IMR-90 (cell line): ENCODE data around the gene CASQ1. TPM values are rescaled to one million over a fixed set of nuclear protein-coding genes. Genes with fewer than 3 reads are reported as not detected.

Experiments
- ATAC-seq: fragments of 200-7000 bp; cut with Tn5 transposase; 2 replicates; pipeline ENCODE4 v1.9.1; 2020; ENCODE audit warnings: low read depth, mild to moderate bottlenecking, moderate library complexity
- BruUV-seq: library from RNA; stranded (reverse); fragments of 400-500 nt; replicated peaks from 2 replicates; lab custom pipeline; 2021; lab: Mats Ljungman, UMichigan
- CTCF ChIA-PET: fragments of 300-600 bp; formaldehyde crosslinking; extraction: SDS; loops from one replicate; lab custom pipeline; 2021; ENCODE audit warnings: antibody characterized with exemption; lab: Yijun Ruan, JAX
- POLR2A ChIA-PET: fragments of 300-600 bp; sonication (Branson Sonifier 250); formaldehyde crosslinking; loops from one replicate; lab custom pipeline; 2022; ENCODE audit warnings: antibody characterized with exemption; ENCODE audit not compliant: unreplicated experiment; lab: Charles Lee
- DNase-seq: peaks from one replicate; pipeline ENCODE4 v3.0.0; 2013
- H2AFZ ChIP-seq: replicated peaks from 2 replicates; pipeline ENCODE3; 2013; ENCODE audit warnings: low read length, mild to moderate bottlenecking; ENCODE audit not compliant: poor library complexity
- H2AK5ac ChIP-seq: 2 replicates; pipeline ENCODE4 v1.6.1; 2013; ENCODE audit warnings: low read depth, low read length, inconsistent platforms
- H2AK9ac ChIP-seq: replicated peaks from 2 replicates; pipeline ENCODE3; 2013; ENCODE audit warnings: mild to moderate bottlenecking, low read depth, low read length, moderate library complexity; ENCODE audit not compliant: poor library complexity
- H2BK120ac ChIP-seq: 2 replicates; pipeline ENCODE4 v1.6.1; 2013; ENCODE audit warnings: low read depth, low read length, inconsistent platforms
- H2BK15ac ChIP-seq: 3 replicates; pipeline ENCODE4 v1.6.1; 2013; ENCODE audit warnings: low read depth, low read length, inconsistent platforms
- H2BK20ac ChIP-seq: 2 replicates; pipeline ENCODE4 v1.6.1; 2013; ENCODE audit warnings: low read depth, mild to moderate bottlenecking, inconsistent platforms, low read length, moderate library complexity
- H2BK5ac ChIP-seq: 2 replicates; pipeline ENCODE4 v1.6.1; 2013; ENCODE audit warnings: mild to moderate bottlenecking, low read depth, low read length, inconsistent platforms; ENCODE audit not compliant: poor library complexity, severe bottlenecking
- H3K14ac ChIP-seq: replicated peaks from 2 replicates; pipeline ENCODE4 v1.6.1; 2013; ENCODE audit warnings: low read depth, low read length, inconsistent platforms
- H3K18ac ChIP-seq: 2 replicates; pipeline ENCODE4 v1.6.1; 2013; ENCODE audit warnings: low read depth, low read length, control low read depth
- H3K23ac ChIP-seq: 2 replicates; pipeline ENCODE4 v1.6.1; 2013; ENCODE audit warnings: low read depth, low read length, inconsistent platforms
- H3K27ac ChIP-seq: 2 replicates; pipeline ENCODE4 v1.5.1; 2013; ENCODE audit warnings: mild to moderate bottlenecking, control low read depth, low read length; ENCODE audit not compliant: insufficient read depth
- H3K27me3 ChIP-seq: 2 replicates; pipeline ENCODE4 v1.6.1; 2013; ENCODE audit warnings: low read length; ENCODE audit not compliant: control insufficient read depth, insufficient read depth
- H3K36me3 ChIP-seq: 2 replicates; pipeline ENCODE4 v1.6.1; 2013; ENCODE audit warnings: low read length, mixed read lengths; ENCODE audit not compliant: control insufficient read depth, insufficient read depth
- H3K4ac ChIP-seq: 2 replicates; pipeline ENCODE4 v1.6.1; 2013; ENCODE audit warnings: low read depth, low read length, inconsistent platforms
- H3K4me1 ChIP-seq: 2 replicates; pipeline ENCODE4 v1.6.1; 2013; ENCODE audit warnings: low read length, mixed read lengths; ENCODE audit not compliant: control insufficient read depth, insufficient read depth
- H3K4me2 ChIP-seq: 2 replicates; pipeline ENCODE4 v1.6.1; 2013; ENCODE audit warnings: low read depth, mild to moderate bottlenecking, control low read depth, low read length, moderate library complexity
- H3K4me3 ChIP-seq: 2 replicates; pipeline ENCODE4 v1.5.1; 2013; ENCODE audit warnings: low read depth, mild to moderate bottlenecking, control low read depth, low read length, moderate library complexity; ENCODE audit not compliant: insufficient read depth
- H3K56ac ChIP-seq: 2 replicates; pipeline ENCODE4 v1.6.1; 2013; ENCODE audit warnings: low read length, inconsistent platforms; ENCODE audit not compliant: insufficient read depth; ENCODE audit errors: extremely low read depth
- H3K79me1 ChIP-seq, 2 experiments: 2 replicates each; pipeline ENCODE4 v1.6.1; 2013; ENCODE audit warnings: low read length in 2 of 2, inconsistent platforms in 1 of 2, low read depth in 1 of 2
- H3K9ac ChIP-seq: 2 replicates; pipeline ENCODE4 v1.6.1; 2013; ENCODE audit warnings: low read depth, low read length, control low read depth
- H3K9me1 ChIP-seq: 2 replicates; pipeline ENCODE4 v1.6.1; 2013; ENCODE audit warnings: low read length, inconsistent platforms; ENCODE audit not compliant: insufficient read depth
- H3K9me3 ChIP-seq: 2 replicates; pipeline ENCODE4 v1.6.1; 2013; ENCODE audit warnings: low read length; ENCODE audit not compliant: control insufficient read depth, insufficient read depth
- H4K20me1 ChIP-seq: 2 replicates; pipeline ENCODE4 v1.6.1; 2013; ENCODE audit warnings: low read length, inconsistent platforms; ENCODE audit not compliant: insufficient read depth
- H4K5ac ChIP-seq: 2 replicates; pipeline ENCODE4 v1.6.1; 2013; ENCODE audit warnings: mild to moderate bottlenecking, low read depth, low read length, control low read depth
- H4K8ac ChIP-seq, 2 experiments: 2 replicates each; pipeline ENCODE4 v1.6.1; 2013; ENCODE audit warnings: low read depth in 2 of 2, low read length in 2 of 2, control low read depth in 1 of 2, inconsistent platforms in 1 of 2
- H4K91ac ChIP-seq: 2 replicates; pipeline ENCODE4 v1.6.1; 2013; ENCODE audit warnings: low read depth, low read length, inconsistent platforms; ENCODE audit not compliant: insufficient read depth
- FOS ChIP-seq: fragments of 150-350 bp; IDR thresholded peaks from 2 replicates; pipeline ENCODE4 v1.6.1; 2016; ENCODE audit warnings: low read depth, low read length
- dilution Hi-C: fragments of 300-500 bp; cut with HindIII; formaldehyde crosslinking; loops from one replicate; pipeline ENCODE4 v1.14.3; 2018; ENCODE audit warnings: low sequenced_read_pairs; ENCODE audit not compliant: unreplicated experiment
- in situ Hi-C: fragments of 300-500 bp; cut with MboI; formaldehyde crosslinking; loops from 3 replicates; pipeline ENCODE4 v1.14.3; 2019; ENCODE audit warnings: low sequenced_read_pairs, inconsistent platforms, mixed read lengths
- intact Hi-C: fragments of 100-400 bp; cut with micrococcal nuclease; formaldehyde crosslinking; loops from 2 replicates; pipeline ENCODE4 v1.10.0; 2022
- polyA plus RNA-seq, 3 experiments: library from polyadenylated mRNA; depleted of rRNA; stranded (reverse); fragments of >200 nt; gene quantifications; 2 replicates each; pipeline ENCODE4 v1.2.3, GENCODE V29; 2012; ENCODE audit warnings: low replicate concordance in 1 of 3
- total RNA-seq: library from RNA; depleted of rRNA; stranded (reverse); fragments of >200 nt; gene quantifications from 2 replicates; pipeline ENCODE4 v1.2.3, GENCODE V29; 2012; rRNA removed
- TF ChIP-seq, protein P1 (sequence below): fragments of 150-350 bp; IDR thresholded peaks from 2 replicates; pipeline ENCODE4 v1.6.1; 2017; ENCODE audit warnings: mild to moderate bottlenecking, antibody characterized with exemption, low read length, low read depth

CASQ1 gene
- total and polyA plus RNA-seq, 2 of the 4 experiments (the other 2 are of a cell fraction): 0.18 to 0.21 TPM

DNA sequence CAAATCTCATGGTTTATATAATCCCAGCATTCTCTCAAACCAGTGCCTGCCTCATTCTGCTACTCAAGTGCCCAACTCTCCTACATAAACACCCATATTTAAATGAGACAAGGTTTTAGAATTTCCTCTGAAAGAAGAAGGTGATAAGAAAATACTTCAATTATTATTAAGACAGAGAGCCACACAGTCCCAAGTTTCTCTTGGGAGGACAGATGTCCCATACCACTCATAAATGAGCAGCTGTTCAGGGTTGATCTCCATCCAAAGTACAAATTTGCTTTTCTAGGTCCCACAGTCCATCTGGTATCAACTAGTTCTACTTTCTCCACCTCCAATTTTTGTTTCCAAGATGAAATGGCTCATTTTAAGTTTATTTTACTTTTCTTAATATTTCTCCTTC is 60.6 kb downstream of the CASQ1 start:
- Histone ChIP-seq H3K4me2 (no peak overlapping the region), H3K27me3 (no peaks in the 10 kb centered on the region), H4K91ac (no peak overlapping the region), H3K9ac (no peak overlapping the region), H2BK120ac (no peak overlapping the region), H3K4me1 (no peaks in the 10 kb centered on the region), H4K5ac (no peak overlapping the region), H3K14ac (no peak overlapping the region), H4K20me1 (peaks cover 21% of the 10 kb centered on the region), H3K4ac (no peak overlapping the region), H3K27ac (no peak overlapping the region), H3K9me3 (no peaks in the 10 kb centered on the region), H2BK15ac (no peak overlapping the region), H2AFZ (no peak overlapping the region), H3K79me1 (peaks cover 18 to 48% of the 10 kb centered on the region in 2 experiments; a peak in 3 of 4 replicates), H3K18ac (no peak overlapping the region), H3K9me1 (no peaks in the 10 kb centered on the region), H2AK5ac (no peak overlapping the region), H2BK5ac (no peak overlapping the region), H3K56ac (no peak overlapping the region), H2BK20ac (no peak overlapping the region), H4K8ac (no peak overlapping the region), H3K23ac (no peak overlapping the region), H3K4me3 (no peak overlapping the region), H3K36me3 (peaks cover 2% of the 10 kb centered on the region), H2AK9ac (no peak overlapping the region)
- ChIA-PET CTCF (interaction anchor here (1.6 to 2.8 kb wide), 6 partner anchors 9 to 149 kb away, joined by 6 to 26 read pairs (median 18); no protein-coding TSS in a partner anchor), POLR2A (no interaction called here)
- dilution Hi-C loops: no loop called here
- TSS peak; percentile 4 for BruUV-seq
- in situ Hi-C loops: no loop called here
- no peak for DNase-seq
- intact Hi-C loops: no loop called here
- no peak for ATAC-seq
- TF ChIP-seq, protein P1, sequence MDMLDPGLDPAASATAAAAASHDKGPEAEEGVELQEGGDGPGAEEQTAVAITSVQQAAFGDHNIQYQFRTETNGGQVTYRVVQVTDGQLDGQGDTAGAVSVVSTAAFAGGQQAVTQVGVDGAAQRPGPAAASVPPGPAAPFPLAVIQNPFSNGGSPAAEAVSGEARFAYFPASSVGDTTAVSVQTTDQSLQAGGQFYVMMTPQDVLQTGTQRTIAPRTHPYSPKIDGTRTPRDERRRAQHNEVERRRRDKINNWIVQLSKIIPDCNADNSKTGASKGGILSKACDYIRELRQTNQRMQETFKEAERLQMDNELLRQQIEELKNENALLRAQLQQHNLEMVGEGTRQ: no peak
- no peak for TF ChIP-seq FOS

Other genes with a start within 250 kb of the CASQ1 start
- not detected in 2 replicates for gene IGSF9, start 245.0 kb upstream of the CASQ1 start, total RNA-seq
- 0.05 and 0.07 TPM in 2 replicates for gene IGSF9, start 245.0 kb upstream of the CASQ1 start, polyA plus RNA-seq (2012; rRNA removed)
- gene SLAMF9, start 236.3 kb upstream of the CASQ1 start, total RNA-seq: 0.18 and 0.28 TPM in 2 replicates
- 0.27 and 0.67 TPM in 2 replicates for gene SLAMF9, start 236.3 kb upstream of the CASQ1 start, polyA plus RNA-seq (2012; rRNA removed)
- gene PIGM, start 158.6 kb upstream of the CASQ1 start, total RNA-seq: 2.9 and 4.4 TPM in 2 replicates
- gene PIGM, start 158.6 kb upstream of the CASQ1 start, polyA plus RNA-seq (2012; rRNA removed): 2.8 and 2.9 TPM in 2 replicates
- not detected in 2 replicates for gene KCNJ10, start 120.4 kb upstream of the CASQ1 start, total RNA-seq
- gene KCNJ10, start 120.4 kb upstream of the CASQ1 start, polyA plus RNA-seq (2012; rRNA removed): not detected in 2 replicates
- not detected in 2 replicates for gene KCNJ9, start 109.0 kb upstream of the CASQ1 start, total RNA-seq
- gene KCNJ9, start 109.0 kb upstream of the CASQ1 start, polyA plus RNA-seq (2012; rRNA removed): not detected in 2 replicates
- gene IGSF8, start 92.0 kb upstream of the CASQ1 start, total RNA-seq: 7.5 and 8.8 TPM in 2 replicates
- gene IGSF8, start 92.0 kb upstream of the CASQ1 start, polyA plus RNA-seq (2012; rRNA removed): 25.2 and 26.3 TPM in 2 replicates
- gene ATP1A2, start 74.8 kb upstream of the CASQ1 start, total RNA-seq: under 0.01 and 0.28 TPM in 2 replicates
- gene ATP1A2, start 74.8 kb upstream of the CASQ1 start, polyA plus RNA-seq (2012; rRNA removed): 0.14 and 0.15 TPM in 2 replicates
- gene ATP1A4, start 39.0 kb upstream of the CASQ1 start, total RNA-seq: not detected in 2 replicates
- gene ATP1A4, start 39.0 kb upstream of the CASQ1 start, polyA plus RNA-seq (2012; rRNA removed): not detected in 2 replicates
- gene PEA15, start 14.8 kb downstream of the CASQ1 start, total RNA-seq: 265 and 296 TPM in 2 replicates
- 710 and 754 TPM in 2 replicates for gene PEA15, start 14.8 kb downstream of the CASQ1 start, polyA plus RNA-seq (2012; rRNA removed)
- 83.3 TPM in 2 replicates for gene DCAF8, start 72.0 kb downstream of the CASQ1 start, total RNA-seq
- gene DCAF8, start 72.0 kb downstream of the CASQ1 start, polyA plus RNA-seq (2012; rRNA removed): 74.9 and 83.8 TPM in 2 replicates
- gene PEX19, start 94.6 kb downstream of the CASQ1 start, total RNA-seq: 43.3 and 67.7 TPM in 2 replicates
- 37.7 and 44.5 TPM in 2 replicates for gene PEX19, start 94.6 kb downstream of the CASQ1 start, polyA plus RNA-seq (2012; rRNA removed)
- 377 and 436 TPM in 2 replicates for gene COPA, start 152.7 kb downstream of the CASQ1 start, total RNA-seq
- gene COPA, start 152.7 kb downstream of the CASQ1 start, polyA plus RNA-seq (2012; rRNA removed): 201 and 204 TPM in 2 replicates
- 46.7 and 60.2 TPM in 2 replicates for gene NCSTN, start 152.8 kb downstream of the CASQ1 start, total RNA-seq
- 182 and 194 TPM in 2 replicates for gene NCSTN, start 152.8 kb downstream of the CASQ1 start, polyA plus RNA-seq (2012; rRNA removed)
- gene NHLH1, start 176.5 kb downstream of the CASQ1 start, total RNA-seq: not detected in 2 replicates
- gene NHLH1, start 176.5 kb downstream of the CASQ1 start, polyA plus RNA-seq (2012; rRNA removed): 0.14 and 0.26 TPM in 2 replicates
- 0.28 and 0.36 TPM in 2 replicates for gene VANGL2, start 210.0 kb downstream of the CASQ1 start, total RNA-seq
- 3.2 and 3.6 TPM in 2 replicates for gene VANGL2, start 210.0 kb downstream of the CASQ1 start, polyA plus RNA-seq (2012; rRNA removed)